OCI-LY3 (cell line): ENCODE measurements around the gene TMEM213.

Experiments used
- EZH2phosphoT487 ChIP-seq: fragments of 200-600 bp; shearing (Covaris generic); IDR thresholded peaks from 2 replicates; pipeline ENCODE4 v1.6.1; 2018; ENCODE audit warnings: antibody characterized with exemption, mixed run types, low read depth
- TF ChIP-seq, protein P1 (sequence below): fragments of 200-600, 300-600 bp; sonication (generic); IDR thresholded peaks from 2 replicates; pipeline ENCODE4 v1.5.1; 2014; ENCODE audit warnings: antibody characterized with exemption, low read length, low read depth

DNA sequence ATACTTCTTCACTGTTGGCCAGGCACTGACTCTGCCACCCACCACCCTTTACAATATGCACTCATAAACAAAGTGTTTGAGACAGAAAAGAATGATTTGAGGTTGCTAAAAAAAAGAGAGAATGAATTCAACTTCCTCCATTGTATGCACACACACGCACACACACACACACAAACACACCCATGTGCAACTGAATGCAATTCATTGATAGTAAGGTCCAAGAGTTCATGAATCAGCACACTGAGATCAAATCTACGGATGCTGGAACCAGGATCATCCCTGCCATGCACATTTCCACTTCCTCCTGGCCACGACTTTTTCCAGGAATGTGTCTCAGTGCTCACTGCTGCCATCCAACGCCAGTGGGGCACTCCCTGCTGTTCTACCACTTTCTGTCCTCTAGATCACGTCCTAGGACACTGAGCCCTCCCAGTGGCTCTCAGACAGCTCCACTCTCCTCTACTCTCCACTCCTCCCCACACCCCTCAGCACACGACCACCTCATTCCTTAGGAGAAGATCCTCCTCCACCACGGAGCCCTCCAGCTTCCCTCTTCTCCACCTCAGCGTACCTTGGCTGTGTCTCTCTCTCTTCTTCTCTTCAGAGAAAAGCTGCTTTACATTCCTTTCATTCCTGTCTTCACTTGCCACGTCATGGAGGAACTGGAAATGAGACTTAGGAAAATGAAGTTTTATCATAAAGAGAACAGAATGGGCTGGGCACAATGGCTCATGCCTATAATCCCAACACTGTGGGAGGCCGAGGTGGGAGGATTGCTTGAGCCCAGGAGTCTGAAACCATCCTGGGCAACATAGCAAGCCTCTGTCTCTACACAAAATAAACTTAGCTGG, 12.0 kb upstream of the TMEM213 start:
- TF ChIP-seq, protein P1, sequence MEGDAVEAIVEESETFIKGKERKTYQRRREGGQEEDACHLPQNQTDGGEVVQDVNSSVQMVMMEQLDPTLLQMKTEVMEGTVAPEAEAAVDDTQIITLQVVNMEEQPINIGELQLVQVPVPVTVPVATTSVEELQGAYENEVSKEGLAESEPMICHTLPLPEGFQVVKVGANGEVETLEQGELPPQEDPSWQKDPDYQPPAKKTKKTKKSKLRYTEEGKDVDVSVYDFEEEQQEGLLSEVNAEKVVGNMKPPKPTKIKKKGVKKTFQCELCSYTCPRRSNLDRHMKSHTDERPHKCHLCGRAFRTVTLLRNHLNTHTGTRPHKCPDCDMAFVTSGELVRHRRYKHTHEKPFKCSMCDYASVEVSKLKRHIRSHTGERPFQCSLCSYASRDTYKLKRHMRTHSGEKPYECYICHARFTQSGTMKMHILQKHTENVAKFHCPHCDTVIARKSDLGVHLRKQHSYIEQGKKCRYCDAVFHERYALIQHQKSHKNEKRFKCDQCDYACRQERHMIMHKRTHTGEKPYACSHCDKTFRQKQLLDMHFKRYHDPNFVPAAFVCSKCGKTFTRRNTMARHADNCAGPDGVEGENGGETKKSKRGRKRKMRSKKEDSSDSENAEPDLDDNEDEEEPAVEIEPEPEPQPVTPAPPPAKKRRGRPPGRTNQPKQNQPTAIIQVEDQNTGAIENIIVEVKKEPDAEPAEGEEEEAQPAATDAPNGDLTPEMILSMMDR = no peak
- TF ChIP-seq EZH2phosphoT487 = no peak
